ENCODE data around the gene DCUN1D2.

The DCUN1D2 gene

GRCh38 chr13:113432506-113433270 lies 57.8 kb downstream of the DCUN1D2 start:
- Histone ChIP-seq H4K8ac (ENCODE audit: low read depth, low read length) (no peak overlapping the region), H3K4me2 (ENCODE audit: low read length) (no peak overlapping the region), H2BK5ac (ENCODE audit: low read depth, low read length, poor library complexity) (no peak overlapping the region), H3K27ac (ENCODE audit: low read depth, low read length) (no peak overlapping the region), H3K9me3 (ENCODE audit: insufficient read depth, low read depth, low read length) (peaks cover 2% of the 10 kb centered on the region), H3K36me3 (ENCODE audit: control insufficient read depth in 1 of 2, insufficient read depth in 2 of 2, low read length in 2 of 2) (peaks cover 13 to 14% of the 10 kb centered on the region in 2 experiments), H3K23ac (ENCODE audit: low read length) (no peak overlapping the region), H3K79me1 (ENCODE audit: low read length) (peaks cover 2% of the 10 kb centered on the region), H3K4ac (ENCODE audit: low read depth, low read length) (no peak overlapping the region), H3K9ac (ENCODE audit: low read length) (no peak overlapping the region), H2AFZ (ENCODE audit: insufficient read depth, low read length, poor library complexity) (no peak overlapping the region), H2BK120ac (ENCODE audit: insufficient read depth, low read length, poor library complexity) (no peak overlapping the region), H3K4me1 (ENCODE audit: control insufficient read depth in 1 of 2, insufficient read depth in 2 of 2, low read length in 2 of 2) (peaks cover 4 to 6% of the 10 kb centered on the region in 2 experiments), H3K14ac (ENCODE audit: low read length) (no peak overlapping the region), H3K18ac (ENCODE audit: low read length) (no peak overlapping the region), H4K12ac (ENCODE audit: low read depth, low read length) (no peak overlapping the region), H3K79me2 (ENCODE audit: control insufficient read depth, insufficient read depth, low read length, poor library complexity) (no peaks in the 10 kb centered on the region), H2BK12ac (ENCODE audit: low read length) (no peak overlapping the region), H3K27me3 (ENCODE audit: insufficient read depth, low read length) (no peaks in the 10 kb centered on the region), H4K91ac (ENCODE audit: low read depth, low read length) (no peak overlapping the region), H3K4me3 (ENCODE audit: low read depth, low read length) (no peak overlapping the region), H2AK5ac (ENCODE audit: low read length) (no peak overlapping the region)
- WGBS (ENCODE audit: extremely low coverage, insufficient coverage, insufficient read length), result no CpG with 5 or more reads among the region's 34 CpGs
- DNase-seq, result no peak

GRCh38 chr13:113431171-113431570 lies 59.3 kb downstream of the DCUN1D2 start:
- Histone ChIP-seq H3K4me1 (ENCODE audit: control insufficient read depth in 1 of 2, insufficient read depth in 2 of 2, low read length in 2 of 2) (peaks cover 4 to 6% of the 10 kb centered on the region in 2 experiments), H3K79me1 (ENCODE audit: low read length) (peaks cover 2% of the 10 kb centered on the region), H3K79me2 (ENCODE audit: control insufficient read depth, insufficient read depth, low read length, poor library complexity) (no peaks in the 10 kb centered on the region), H3K18ac (ENCODE audit: low read length) (no peak overlapping the region), H3K36me3 (ENCODE audit: control insufficient read depth in 1 of 2, insufficient read depth in 2 of 2, low read length in 2 of 2) (peaks cover 13 to 14% of the 10 kb centered on the region in 2 experiments), H3K27me3 (ENCODE audit: insufficient read depth, low read length) (no peaks in the 10 kb centered on the region), H2AFZ (ENCODE audit: insufficient read depth, low read length, poor library complexity) (no peak overlapping the region), H3K14ac (ENCODE audit: low read length) (no peak overlapping the region), H3K4me3 (ENCODE audit: low read depth, low read length) (no peak overlapping the region), H3K27ac (ENCODE audit: low read depth, low read length) (no peak overlapping the region), H4K8ac (ENCODE audit: low read depth, low read length) (no peak overlapping the region), H2AK5ac (ENCODE audit: low read length) (no peak overlapping the region), H2BK120ac (ENCODE audit: insufficient read depth, low read length, poor library complexity) (no peak overlapping the region), H4K12ac (ENCODE audit: low read depth, low read length) (no peak overlapping the region), H3K9me3 (ENCODE audit: insufficient read depth, low read depth, low read length) (peaks cover 2% of the 10 kb centered on the region), H2BK12ac (ENCODE audit: low read length) (no peak overlapping the region), H4K91ac (ENCODE audit: low read depth, low read length) (no peak overlapping the region), H3K4ac (ENCODE audit: low read depth, low read length) (no peak overlapping the region), H2BK5ac (ENCODE audit: low read depth, low read length, poor library complexity) (no peak overlapping the region), H3K4me2 (ENCODE audit: low read length) (no peak overlapping the region), H3K23ac (ENCODE audit: low read length) (no peak overlapping the region), H3K9ac (ENCODE audit: low read length) (no peak overlapping the region)
- WGBS (ENCODE audit: extremely low coverage, insufficient coverage, insufficient read length), result no CpG with 5 or more reads among the region's 22 CpGs
- no peak for DNase-seq

DNA sequence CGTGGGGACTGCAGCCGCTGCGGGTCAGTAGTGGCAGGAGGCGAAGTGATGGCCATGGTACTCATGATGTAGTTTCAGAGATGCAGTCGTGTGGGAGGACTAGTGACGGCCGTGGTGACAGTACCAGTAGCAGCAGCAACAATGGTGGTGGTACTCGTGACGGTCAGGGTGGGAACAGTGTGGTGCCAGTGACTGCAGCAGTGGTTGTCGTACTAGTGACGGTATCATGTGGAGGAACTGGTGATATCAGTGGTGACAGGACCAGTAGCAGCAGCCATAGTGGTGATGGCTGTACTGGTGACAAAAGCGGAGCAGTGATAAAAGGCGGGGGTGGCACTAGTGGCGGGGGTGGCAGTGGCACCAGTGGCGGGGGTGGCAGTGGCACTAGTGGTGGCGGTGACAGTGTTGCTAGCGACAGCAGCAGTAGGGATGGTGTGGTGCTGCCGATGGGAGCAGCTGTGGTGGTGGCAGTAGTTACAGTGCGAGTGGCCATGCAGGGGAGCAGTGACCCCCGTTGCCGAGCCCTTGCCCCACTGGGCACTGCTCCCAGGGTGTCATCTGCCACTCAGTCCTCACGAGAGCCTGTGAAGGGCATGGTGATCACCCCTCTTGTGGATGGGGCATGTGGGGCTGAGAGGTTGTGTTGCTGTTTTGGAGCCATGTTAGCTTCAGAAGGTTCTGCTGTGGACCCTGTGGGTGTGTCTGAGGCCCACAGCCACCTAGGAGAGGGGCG lies 60.0 kb downstream of the DCUN1D2 start:
- Histone ChIP-seq H4K12ac (ENCODE audit: low read depth, low read length) (no peak overlapping the region), H3K79me2 (ENCODE audit: control insufficient read depth, insufficient read depth, low read length, poor library complexity) (no peaks in the 10 kb centered on the region), H2BK5ac (ENCODE audit: low read depth, low read length, poor library complexity) (no peak overlapping the region), H3K9ac (ENCODE audit: low read length) (no peak overlapping the region), H3K4ac (ENCODE audit: low read depth, low read length) (no peak overlapping the region), H3K4me1 (ENCODE audit: control insufficient read depth in 1 of 2, insufficient read depth in 2 of 2, low read length in 2 of 2) (peaks cover 4 to 6% of the 10 kb centered on the region in 2 experiments), H4K91ac (ENCODE audit: low read depth, low read length) (no peak overlapping the region), H2BK12ac (ENCODE audit: low read length) (no peak overlapping the region), H3K79me1 (ENCODE audit: low read length) (peaks cover 2% of the 10 kb centered on the region), H3K27ac (ENCODE audit: low read depth, low read length) (no peak overlapping the region), H2AK5ac (ENCODE audit: low read length) (no peak overlapping the region), H4K8ac (ENCODE audit: low read depth, low read length) (no peak overlapping the region), H3K4me2 (ENCODE audit: low read length) (no peak overlapping the region), H3K27me3 (ENCODE audit: insufficient read depth, low read length) (no peaks in the 10 kb centered on the region), H2BK120ac (ENCODE audit: insufficient read depth, low read length, poor library complexity) (no peak overlapping the region), H3K18ac (ENCODE audit: low read length) (no peak overlapping the region), H2AFZ (ENCODE audit: insufficient read depth, low read length, poor library complexity) (no peak overlapping the region), H3K9me3 (ENCODE audit: insufficient read depth, low read depth, low read length) (peaks cover 2% of the 10 kb centered on the region), H3K36me3 (ENCODE audit: control insufficient read depth in 1 of 2, insufficient read depth in 2 of 2, low read length in 2 of 2) (peaks cover 13 to 14% of the 10 kb centered on the region in 2 experiments), H3K23ac (ENCODE audit: low read length) (peak overlapping the region; percentile 52), H3K4me3 (ENCODE audit: low read depth, low read length) (no peak overlapping the region), H3K14ac (ENCODE audit: low read length) (no peak overlapping the region)
- no peak for DNase-seq
- no CpG with 5 or more reads among the region's 23 CpGs for WGBS (ENCODE audit: extremely low coverage, insufficient coverage, insufficient read length)

- H3K23ac ChIP-seq (ENCODE audit: low read length), result no peak overlapping the region
- no peak overlapping the region for H2BK120ac ChIP-seq (ENCODE audit: insufficient read depth, low read length, poor library complexity)
- no peak overlapping the region for H3K18ac ChIP-seq (ENCODE audit: low read length)
- no peak overlapping the region for H4K91ac ChIP-seq (ENCODE audit: low read depth, low read length)
- no peak overlapping the region for H2AFZ ChIP-seq (ENCODE audit: insufficient read depth, low read length, poor library complexity)
- H3K4me3 ChIP-seq (ENCODE audit: low read depth, low read length), result peak overlapping the region; percentile 15
- no peak overlapping the region for H3K9ac ChIP-seq (ENCODE audit: low read length)
- whole genome bisulfite sequencing (ENCODE audit: extremely low coverage, insufficient coverage, insufficient read length), result no CpG with 5 or more reads among the region's 16 CpGs
- no peak overlapping the region for H3K4ac ChIP-seq (ENCODE audit: low read depth, low read length)
- DNase-seq, result no peak
- peaks cover 13 to 14% of the 10 kb centered on the region in 2 experiments for H3K36me3 ChIP-seq (ENCODE audit: control insufficient read depth in 1 of 2, insufficient read depth in 2 of 2, low read length in 2 of 2)
- no peak overlapping the region for H4K12ac ChIP-seq (ENCODE audit: low read depth, low read length)
- H4K8ac ChIP-seq (ENCODE audit: low read depth, low read length), result no peak overlapping the region
- H2AK5ac ChIP-seq (ENCODE audit: low read length), result no peak overlapping the region
- H3K4me1 ChIP-seq (ENCODE audit: control insufficient read depth in 1 of 2, insufficient read depth in 2 of 2, low read length in 2 of 2), result peaks cover 4 to 6% of the 10 kb centered on the region in 2 experiments
- no peak overlapping the region for H3K27ac ChIP-seq (ENCODE audit: low read depth, low read length)
- peaks cover 2% of the 10 kb centered on the region for H3K79me1 ChIP-seq (ENCODE audit: low read length)
- no peak overlapping the region for H3K14ac ChIP-seq (ENCODE audit: low read length)
- H3K4me2 ChIP-seq (ENCODE audit: low read length), result no peak overlapping the region
- no peak overlapping the region for H2BK12ac ChIP-seq (ENCODE audit: low read length)
- peaks cover 2% of the 10 kb centered on the region for H3K9me3 ChIP-seq (ENCODE audit: insufficient read depth, low read depth, low read length)
- H2BK5ac ChIP-seq (ENCODE audit: low read depth, low read length, poor library complexity), result no peak overlapping the region
- no peaks in the 10 kb centered on the region for H3K27me3 ChIP-seq (ENCODE audit: insufficient read depth, low read length)
- no peaks in the 10 kb centered on the region for H3K79me2 ChIP-seq (ENCODE audit: control insufficient read depth, insufficient read depth, low read length, poor library complexity)
These were observed 60.9 kb downstream of the DCUN1D2 start for GRCh38 chr13:113429608-113429985.

All from trophoblast cell (in vitro differentiated cells and primary cell).